GM18498 (cell line): Measurements from ENCODE around the gene CLSTN1.
"Not testable (repeated sequence)": the region's sequence is repeated elsewhere in the genome, so short reads cannot be mapped to it uniquely, and the experiment has no call there.

Experiments used
- ATAC-seq: cut with Tn5 transposase; IDR thresholded peaks from one replicate; pipeline ENCODE4 v1.9.1; 2021; ENCODE audit warnings: mild to moderate bottlenecking, moderate library complexity; ENCODE audit not compliant: unreplicated experiment

CLSTN1 gene

GRCh38 chr1:9766759-9767442 is 56.9 kb downstream of the CLSTN1 start:
- no peak for ATAC-seq

DNA sequence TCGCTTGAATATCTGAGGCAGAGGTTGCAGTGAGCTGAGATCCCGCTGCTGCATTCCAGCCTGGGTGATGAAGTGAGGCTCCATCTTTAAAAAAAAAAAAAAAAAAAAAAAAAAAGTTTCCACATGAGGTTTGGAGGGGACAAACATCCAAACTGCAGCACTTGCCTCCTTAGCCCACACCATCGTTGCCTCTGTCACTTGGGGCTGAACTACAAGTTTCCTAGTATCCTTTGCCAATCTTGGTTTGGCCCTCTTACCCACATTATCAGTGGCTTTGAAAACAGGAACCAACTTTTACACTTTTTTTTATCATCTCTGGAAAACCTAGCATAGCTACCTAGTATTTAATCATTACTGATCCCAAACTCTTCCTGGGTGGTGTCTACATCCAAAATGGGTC is 59.2 kb downstream of the CLSTN1 start:
- ATAC-seq: no peak

GRCh38 chr1:9763914-9764313 is 59.9 kb downstream of the CLSTN1 start:
- ATAC-seq: no peak

DNA sequence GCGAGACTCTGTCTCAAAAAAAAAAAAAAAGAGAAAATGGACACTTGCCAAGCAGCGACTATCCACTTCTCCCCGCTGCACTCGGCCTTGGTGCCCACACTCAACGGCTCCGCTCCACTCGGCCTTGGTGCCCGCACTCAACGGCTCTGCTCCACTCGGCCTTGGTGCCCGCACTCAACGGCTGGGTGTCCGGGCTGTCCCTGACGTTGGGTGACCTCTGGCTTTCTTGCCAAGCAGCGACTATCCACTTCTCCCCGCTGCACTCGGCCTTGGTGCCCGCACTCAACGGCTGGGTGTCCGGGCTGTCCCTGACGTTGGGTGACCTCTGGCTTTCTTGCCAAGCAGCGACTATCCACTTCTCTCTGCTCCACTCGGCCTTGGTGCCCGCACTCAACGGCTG is 61.3 kb downstream of the CLSTN1 start:
- not testable (repeated sequence) for ATAC-seq

- ATAC-seq: no peak
Measured at GRCh38 chr1:9761855-9762254, 61.9 kb downstream of the CLSTN1 start.

GRCh38 chr1:9760824-9761223 is 62.9 kb downstream of the CLSTN1 start:
- ATAC-seq: no peak

GRCh38 chr1:9759939-9760338 is 63.8 kb downstream of the CLSTN1 start:
- no peak for ATAC-seq

DNA sequence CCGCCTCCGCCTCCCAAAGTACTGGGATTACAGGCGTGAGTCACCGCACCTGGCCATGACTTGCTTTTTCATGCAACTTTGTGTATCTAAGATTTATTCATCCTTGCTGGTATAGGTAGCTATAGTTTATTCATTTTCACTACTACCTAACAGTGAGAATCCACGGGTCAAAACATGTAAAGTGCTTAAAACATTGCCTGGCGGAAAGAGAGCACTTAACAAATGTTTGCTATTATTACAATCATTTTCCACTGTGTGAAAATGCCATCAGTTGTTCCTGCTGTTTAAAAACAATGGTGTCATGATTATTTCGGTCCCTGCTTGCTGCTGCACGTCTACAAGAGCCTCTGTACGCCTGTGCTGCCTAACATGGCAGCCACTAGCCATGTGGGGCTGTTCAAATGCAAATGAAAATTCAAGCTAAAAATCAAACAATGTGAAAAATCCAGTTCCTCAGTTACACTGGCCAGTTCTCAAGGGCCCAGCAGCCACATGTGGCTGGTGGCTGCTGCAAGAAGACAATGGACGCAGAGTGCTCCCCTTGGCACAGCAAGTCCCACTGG is 65.1 kb downstream of the CLSTN1 start:
- no peak for ATAC-seq

- ATAC-seq: no peak
Measured at GRCh38 chr1:9755441-9755995, 68.2 kb downstream of the CLSTN1 start.

DNA sequence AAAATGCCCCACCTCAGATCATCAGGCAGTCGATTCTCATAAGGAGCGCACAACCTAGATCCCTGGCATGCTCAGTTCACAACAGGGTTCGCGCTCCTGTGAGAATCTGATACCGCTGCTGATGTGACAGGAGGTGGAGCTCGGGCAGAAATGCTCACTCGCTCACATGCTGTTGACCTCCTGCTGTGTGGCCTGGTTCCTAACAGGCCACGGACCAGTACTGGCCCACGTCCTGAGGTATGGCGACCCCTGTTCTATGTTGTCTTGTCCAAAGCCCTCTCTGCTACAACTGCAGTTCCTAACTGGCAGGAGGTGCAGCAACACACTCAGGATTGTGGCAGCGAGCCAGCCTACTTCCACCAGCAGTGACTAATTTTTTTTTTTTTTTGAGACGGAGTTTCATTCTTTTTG is 70.6 kb downstream of the CLSTN1 start:
- no peak for ATAC-seq

- ATAC-seq: no peak
Measured at GRCh38 chr1:9751971-9752370, 71.8 kb downstream of the CLSTN1 start.

- ATAC-seq: no peak
Measured at GRCh38 chr1:9749361-9749760, 74.4 kb downstream of the CLSTN1 start.

GRCh38 chr1:9748391-9748790 is 75.4 kb downstream of the CLSTN1 start:
- not testable (repeated sequence) for ATAC-seq

GRCh38 chr1:9746651-9747050 is 77.1 kb downstream of the CLSTN1 start:
- no peak for ATAC-seq

GRCh38 chr1:9746211-9746610 is 77.6 kb downstream of the CLSTN1 start:
- ATAC-seq: no peak

GRCh38 chr1:9744106-9744799 is 79.5 kb downstream of the CLSTN1 start:
- no peak for ATAC-seq

DNA sequence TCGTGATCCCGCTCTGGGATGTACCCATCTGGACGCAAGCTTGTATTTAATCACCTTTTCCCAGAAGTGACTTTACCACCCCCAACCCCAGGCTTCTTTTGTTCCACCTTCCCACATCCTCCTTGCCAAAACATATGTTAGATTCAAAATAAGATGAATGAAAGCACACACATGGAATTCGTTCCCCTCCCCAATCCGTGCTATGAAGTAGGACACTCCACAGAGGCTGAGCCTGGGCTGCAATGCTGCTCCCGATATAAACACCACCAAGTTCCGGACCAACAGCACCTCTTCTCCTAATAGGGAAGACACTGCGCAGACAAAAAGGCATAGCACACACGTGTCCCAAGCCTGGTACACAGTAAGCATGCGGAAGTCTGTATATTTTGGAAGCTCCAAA is 86.1 kb downstream of the CLSTN1 start:
- ATAC-seq: no peak

GRCh38 chr1:9737057-9737456 is 86.7 kb downstream of the CLSTN1 start:
- ATAC-seq: no peak

DNA sequence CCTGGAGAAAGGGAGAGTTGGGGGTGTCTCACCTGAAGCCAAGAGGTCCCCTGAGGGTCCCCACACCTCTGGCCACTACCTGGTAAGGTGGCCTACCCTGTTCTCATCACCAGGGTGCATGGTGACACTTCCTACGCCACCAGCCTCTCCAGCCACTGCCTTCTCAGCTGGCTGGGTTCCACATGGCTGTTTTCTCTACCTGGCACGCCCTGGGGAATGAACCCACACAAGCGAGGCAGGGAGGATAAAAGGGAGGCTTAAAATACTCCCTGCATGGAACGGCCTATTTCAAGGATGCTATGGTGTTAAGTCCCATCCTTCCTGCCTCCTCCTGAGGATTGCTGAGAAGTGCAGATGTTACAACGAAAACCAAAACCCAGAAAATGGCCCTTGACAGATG is 87.5 kb downstream of the CLSTN1 start:
- no peak for ATAC-seq

GRCh38 chr1:9735800-9736199 is 88.0 kb downstream of the CLSTN1 start:
- ATAC-seq: no peak

DNA sequence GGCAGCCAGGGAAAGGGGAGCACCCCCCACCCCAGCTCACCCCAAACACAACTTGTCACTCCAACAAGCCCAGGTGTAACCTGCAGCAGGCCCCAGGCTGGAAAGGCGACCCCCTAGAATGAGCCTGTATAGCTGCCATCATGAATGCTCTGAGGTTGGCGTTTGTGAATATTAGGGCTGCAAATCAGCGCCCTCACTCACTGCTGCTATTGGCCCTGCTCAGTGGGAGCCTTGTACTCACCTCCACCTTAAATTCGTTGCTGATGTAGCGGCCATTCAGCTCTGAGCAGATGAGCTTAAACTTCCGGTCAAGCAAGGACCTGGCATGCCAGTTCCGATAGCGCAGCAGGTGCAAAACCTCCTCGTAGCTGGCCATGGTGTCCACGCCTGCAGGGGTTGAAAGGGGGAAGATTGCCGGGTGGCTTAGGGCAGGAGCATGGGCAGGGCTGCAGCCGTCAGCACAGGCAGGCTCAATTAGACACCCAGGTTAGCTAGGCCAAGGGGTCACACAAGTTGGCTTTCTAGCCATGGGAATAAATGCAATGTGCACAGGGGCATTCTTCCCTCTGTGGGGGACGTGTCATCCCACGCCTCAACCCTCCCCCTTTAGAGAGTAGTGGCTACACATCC is 90.5 kb downstream of the CLSTN1 start:
- ATAC-seq: no peak
